Mesenchymal stem cell (in vitro differentiated cells and primary cell): ENCODE results near the gene CDCA3.
A peak's percentile ranks its signal among the peaks of the same experiment; 100 is the strongest.

Experiments used
- DNase-seq: peaks from one replicate; pipeline ENCODE4 v3.0.0-alpha.2; 2013
- H2AFZ ChIP-seq: one replicate; pipeline ENCODE4 v1.6.1; 2013; ENCODE audit warnings: low read depth, mild to moderate bottlenecking, control low read depth, inconsistent platforms, low read length, moderate library complexity
- H2AK5ac ChIP-seq: 2 replicates; pipeline ENCODE4 v1.6.1; 2013; ENCODE audit warnings: low read length, moderate library complexity, mild to moderate bottlenecking, inconsistent platforms; ENCODE audit not compliant: severe bottlenecking
- H2BK120ac ChIP-seq: one replicate; pipeline ENCODE4 v1.6.1; 2013; ENCODE audit warnings: low read depth, mild to moderate bottlenecking, inconsistent platforms, low read length, moderate library complexity
- H2BK12ac ChIP-seq, 2 experiments: one replicate each; pipeline ENCODE4 v1.6.1; 2013; ENCODE audit warnings: inconsistent platforms in 2 of 2, low read length in 2 of 2, mild to moderate bottlenecking in 2 of 2, moderate library complexity in 2 of 2, control low read depth in 1 of 2
- H2BK15ac ChIP-seq: one replicate; pipeline ENCODE4 v1.6.1; 2013; ENCODE audit warnings: mild to moderate bottlenecking, low read depth, inconsistent platforms; ENCODE audit not compliant: poor library complexity, severe bottlenecking
- H2BK5ac ChIP-seq: 2 replicates; pipeline ENCODE4 v1.6.1; 2013; ENCODE audit warnings: low read depth, mild to moderate bottlenecking, low read length, control low read depth, inconsistent platforms; ENCODE audit not compliant: poor library complexity, severe bottlenecking
- H3K14ac ChIP-seq, 2 experiments: one replicate each; pipeline ENCODE4 v1.6.1; 2013; ENCODE audit warnings: inconsistent platforms in 2 of 2, low read length in 2 of 2, control low read depth in 1 of 2, mild to moderate bottlenecking in 1 of 2, moderate library complexity in 1 of 2
- H3K18ac ChIP-seq, 2 experiments: one replicate each; pipeline ENCODE4 v1.6.1; 2013; ENCODE audit warnings: inconsistent platforms in 2 of 2, low read length in 2 of 2, control low read depth in 1 of 2, low read depth in 1 of 2, mild to moderate bottlenecking in 1 of 2
- H3K23ac ChIP-seq, 2 experiments: one replicate each; pipeline ENCODE4 v1.6.1; 2013; ENCODE audit warnings: inconsistent platforms in 2 of 2, low read length in 2 of 2, mild to moderate bottlenecking in 2 of 2, moderate library complexity in 2 of 2, control low read depth in 1 of 2
- H3K27ac ChIP-seq: 2 replicates; pipeline ENCODE4 v1.5.1; 2013; ENCODE audit warnings: mild to moderate bottlenecking, moderate library complexity, low read length, control low read depth, inconsistent platforms; ENCODE audit not compliant: poor library complexity, severe bottlenecking
- H3K27me3 ChIP-seq, 2 experiments: 2 replicates each; pipeline versions ENCODE4 v1.6.1 to v1.7.0; 2013; ENCODE audit warnings: low read length in 2 of 2, mild to moderate bottlenecking in 2 of 2, moderate library complexity in 2 of 2, control low read depth in 1 of 2, inconsistent platforms in 1 of 2; ENCODE audit not compliant: control insufficient read depth in 1 of 2, insufficient read depth in 1 of 2
- H3K36me3 ChIP-seq, 2 experiments: 2 replicates each; pipeline versions ENCODE4 v1.6.1 to v1.7.0; 2013; ENCODE audit warnings: low read length in 2 of 2, control low read depth in 1 of 2, inconsistent platforms in 1 of 2, low read depth in 1 of 2, mild to moderate bottlenecking in 1 of 2; ENCODE audit not compliant: insufficient read depth in 2 of 2, control insufficient read depth in 1 of 2
- H3K4ac ChIP-seq, 2 experiments: one replicate each; pipeline ENCODE4 v1.6.1; 2013; ENCODE audit warnings: inconsistent platforms in 2 of 2, low read length in 2 of 2, mild to moderate bottlenecking in 2 of 2, moderate library complexity in 2 of 2, control low read depth in 1 of 2, low read depth in 1 of 2
- H3K4me1 ChIP-seq: 2 replicates; pipeline ENCODE4 v1.6.1; 2013; ENCODE audit warnings: low read depth, low read length, control low read depth; ENCODE audit not compliant: control insufficient read depth, insufficient read depth
- H3K4me2 ChIP-seq: 2 replicates; pipeline ENCODE4 v1.6.1; 2013; ENCODE audit warnings: low read length, mild to moderate bottlenecking, inconsistent platforms; ENCODE audit not compliant: poor library complexity, severe bottlenecking
- H3K4me3 ChIP-seq, 2 experiments: 2 replicates each; pipeline versions ENCODE4 v1.5.1 to v1.7.0; 2013; ENCODE audit warnings: low read length in 2 of 2, mild to moderate bottlenecking in 2 of 2, control low read depth in 1 of 2, low read depth in 1 of 2; ENCODE audit not compliant: insufficient read depth in 1 of 2
- H3K79me1 ChIP-seq: replicated peaks from 2 replicates; pipeline ENCODE4 v1.6.1; 2013; ENCODE audit warnings: mild to moderate bottlenecking, control low read depth, low read length, inconsistent platforms; ENCODE audit not compliant: poor library complexity, severe bottlenecking
- H3K9ac ChIP-seq: 2 replicates; pipeline ENCODE4 v1.7.0; 2013; ENCODE audit warnings: mild to moderate bottlenecking, low read length, moderate library complexity
- H3K9me3 ChIP-seq: 2 replicates; pipeline ENCODE4 v1.7.0; 2013; ENCODE audit warnings: mild to moderate bottlenecking, low read length; ENCODE audit not compliant: control insufficient read depth
- H4K8ac ChIP-seq: one replicate; pipeline ENCODE4 v1.6.1; 2013; ENCODE audit warnings: inconsistent platforms, mild to moderate bottlenecking, low read length, moderate library complexity
- H4K91ac ChIP-seq: one replicate; pipeline ENCODE4 v1.6.1; 2013; ENCODE audit warnings: mild to moderate bottlenecking, low read length, inconsistent platforms
- WGBS: methylation state at CpG from one replicate; pipeline ENCODE4 v1.1.7; 2013; ENCODE audit warnings: mixed read lengths; 5-methylcytosine and 5-hydroxymethylcytosine counted together

CDCA3 gene

GRCh38 chr12:6822426-6823135, 28.5 kb downstream of the CDCA3 start:
- Histone ChIP-seq H3K4me3 (no peak overlapping the region), H3K4me1 (peaks cover 51% of the 10 kb centered on the region), H3K9ac (no peak overlapping the region), H3K27ac (no peak overlapping the region), H3K9me3 (no peaks in the 10 kb centered on the region), H2AFZ (no peak overlapping the region), H2BK15ac (no peak overlapping the region), H3K79me1 (peaks cover 15% of the 10 kb centered on the region), H4K8ac (no peak overlapping the region), H3K36me3 (peaks cover 0 to 7% of the 10 kb centered on the region in 2 experiments), H2BK5ac (no peak overlapping the region), H2AK5ac (peak overlapping the region; percentile 3), H3K18ac (peak overlapping the region in 1 of 2 experiments; percentile 42), H3K23ac (no peak overlapping the region), H2BK12ac (no peak overlapping the region), H3K4me2 (peak overlapping the region; percentile 74), H4K91ac (peak overlapping the region; percentile 88), H3K4ac (peak overlapping the region in 1 of 2 experiments; percentile 24), H3K27me3 (peaks cover 22 to 46% of the 10 kb centered on the region in 2 experiments), H3K14ac (no peak overlapping the region), H2BK120ac (no peak overlapping the region)
- DNase-seq: no peak
- WGBS: 50% methylated on average over 5 of the region's 7 CpGs

- Histone ChIP-seq H3K27ac (no peak within 1 kb of the TSS), H4K8ac (peak within 1 kb of the TSS; percentile 45), H3K4me2 (peak within 1 kb of the TSS; percentile 74), H3K18ac (peak within 1 kb of the TSS; percentile 73 to 91), H2BK120ac (peak within 1 kb of the TSS; percentile 81), H2AFZ (no peak within 1 kb of the TSS), H3K27me3 (peaks cover 22 to 49% of the 10 kb centered on the region in 2 experiments), H3K9ac (peak within 1 kb of the TSS; percentile 42), H3K79me1 (peaks cover 9% of the 10 kb centered on the region), H3K14ac (peak within 1 kb of the TSS in 1 of 2 experiments; percentile 90), H3K4ac (peak within 1 kb of the TSS; percentile 49 to 69), H4K91ac (peak within 1 kb of the TSS; percentile 88), H3K4me1 (peaks cover 44% of the 10 kb centered on the region), H2BK5ac (no peak within 1 kb of the TSS), H3K4me3 (peak within 1 kb of the TSS; percentile 58 to 68), H3K9me3 (no peaks in the 10 kb centered on the region), H2BK15ac (peak within 1 kb of the TSS; percentile 82), H2AK5ac (peak within 1 kb of the TSS; percentile 3), H2BK12ac (peak within 1 kb of the TSS; percentile 62 to 90), H3K36me3 (peaks cover 0 to 7% of the 10 kb centered on the region in 2 experiments), H3K23ac (peak within 1 kb of the TSS in 1 of 2 experiments; percentile 66)
- whole genome bisulfite sequencing: 0% methylated on average over 5 of the region's 28 CpGs
- DNase-seq: peak; percentile 74
Observed at GRCh38 chr12:6821591-6822425, 29.3 kb downstream of the CDCA3 start, which contains the start of gene GPR162. GPR162 (plus strand) TSS chr12:6821821; CDS start chr12:6823899, 2,078 bp downstream.

DNA sequence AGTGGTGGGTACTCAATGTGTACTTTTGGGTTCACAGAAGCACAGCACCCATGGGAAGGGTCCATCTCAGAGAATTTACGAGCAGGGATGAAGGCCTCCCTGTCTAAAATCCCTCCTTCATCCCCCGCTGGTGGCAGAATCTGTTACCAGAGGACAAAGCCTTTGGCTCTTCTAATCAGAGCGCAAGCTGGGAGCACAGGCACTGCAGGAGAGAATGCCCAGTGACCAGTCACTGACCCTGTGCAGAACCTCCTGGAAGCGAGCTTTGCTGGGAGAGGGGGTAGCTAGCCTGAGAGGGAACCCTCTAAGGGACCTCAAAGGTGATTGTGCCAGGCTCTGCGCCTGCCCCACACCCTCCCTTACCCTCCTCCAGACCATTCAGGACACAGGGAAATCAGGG, 30.9 kb downstream of the CDCA3 start:
- DNase-seq: no peak
- no peak overlapping the region for H2BK12ac ChIP-seq
- peak overlapping the region; percentile 35 for H4K8ac ChIP-seq
- no peak overlapping the region for H2BK5ac ChIP-seq
- H3K9ac ChIP-seq: no peak overlapping the region
- H2BK15ac ChIP-seq: no peak overlapping the region
- no peak overlapping the region for H3K27ac ChIP-seq
- no peaks in the 10 kb centered on the region for H3K36me3 ChIP-seq
- H3K4ac ChIP-seq: peak overlapping the region in 1 of 2 experiments; percentile 2
- H3K4me3 ChIP-seq: no peak overlapping the region
- H3K4me1 ChIP-seq: peaks cover 40% of the 10 kb centered on the region
- H3K4me2 ChIP-seq: no peak overlapping the region
- H2BK120ac ChIP-seq: no peak overlapping the region
- no peak overlapping the region for H3K14ac ChIP-seq
- peaks cover 33 to 66% of the 10 kb centered on the region in 2 experiments for H3K27me3 ChIP-seq
- H3K18ac ChIP-seq: no peak overlapping the region
- 61% methylated on average over 5 of the region's 5 CpGs for WGBS
- H3K23ac ChIP-seq: no peak overlapping the region
- H3K79me1 ChIP-seq: no peaks in the 10 kb centered on the region
- H3K9me3 ChIP-seq: no peaks in the 10 kb centered on the region
- no peak overlapping the region for H2AFZ ChIP-seq
- H2AK5ac ChIP-seq: no peak overlapping the region
- peak overlapping the region; percentile 2 for H4K91ac ChIP-seq
